ENCODE measurements around the gene XRCC1. TPM values are rescaled to one million over a fixed set of nuclear protein-coding genes. Genes with fewer than 3 reads are reported as not detected.

XRCC1 gene
- polyA plus RNA-seq, 3 donors, result 13.1 to 23.0 (median 19.3) TPM

DNA sequence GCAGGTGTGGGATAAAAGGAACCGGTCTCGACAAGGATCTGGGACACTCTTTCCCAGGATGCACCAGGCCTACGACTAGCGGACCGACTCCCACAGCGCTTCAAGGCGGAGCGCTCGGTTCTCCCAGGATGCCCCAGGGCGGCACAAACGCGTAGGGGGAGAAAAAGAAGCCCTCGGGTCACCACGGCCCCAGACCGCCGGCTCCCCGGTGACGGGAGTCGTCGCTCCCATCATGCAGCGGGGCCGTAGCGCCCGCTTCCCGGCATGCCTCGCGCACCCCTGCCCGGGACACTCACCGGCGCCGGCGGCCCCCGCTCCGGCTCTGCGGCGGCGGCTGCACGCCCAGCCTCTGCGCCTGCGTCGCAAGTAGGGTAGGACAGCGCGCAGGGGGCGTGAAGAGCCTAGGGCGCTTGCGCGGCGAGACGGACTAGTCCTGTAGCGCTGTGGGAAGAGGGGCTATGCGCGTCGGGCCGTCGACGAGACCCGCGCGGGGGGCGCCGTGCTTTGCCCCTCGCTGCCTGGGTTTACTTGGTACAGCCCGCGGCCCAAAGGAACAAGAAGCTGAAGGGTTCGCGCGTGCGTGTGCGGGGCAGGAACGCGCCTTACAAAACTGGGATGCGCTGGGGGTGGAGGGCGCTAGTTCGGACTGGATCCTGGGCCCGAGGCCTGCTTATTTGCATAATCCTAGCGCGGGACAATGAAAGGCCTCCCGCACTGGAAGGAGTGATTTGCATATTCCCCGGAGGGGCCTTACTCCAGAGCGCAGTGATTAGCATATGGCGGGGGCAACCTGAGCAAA is 44.1 kb upstream of the XRCC1 start, which contains the start of gene ZNF428:
ZNF428 (minus strand) TSS at position 368 of the 799 bp plus-strand sequence. CDS start 5,325 bp downstream, outside the sequence.
- Histone ChIP-seq H3K9me3 (replicated peaks in 1 of 2; ENCODE audit: control insufficient read depth in 1 of 2, insufficient read depth in 1 of 2, low read length in 2 of 2) (no peaks in the 10 kb centered on the region), H3K27ac (ENCODE audit: low read depth in 1 of 2, low read length in 2 of 2) (peak within 1 kb of the TSS; percentile 78 to 89), H3K9ac (ENCODE audit: insufficient read depth, low read length, poor library complexity, severe bottlenecking) (peak within 1 kb of the TSS; percentile 82), H3K79me2 (ENCODE audit: insufficient read depth, low read length) (peaks cover 9% of the 10 kb centered on the region), H4K20me1 (ENCODE audit: insufficient read depth, low read length) (peaks cover 5% of the 10 kb centered on the region), H3K4me3 (replicated peaks in 1 of 3; ENCODE audit: low read depth in 2 of 3, low read length in 3 of 3) (peak within 1 kb of the TSS; percentile 66 to 84 (median 68)), H3K36me3 (replicated peaks in 1 of 2; ENCODE audit: control insufficient read depth in 1 of 2, insufficient read depth in 2 of 2, low read length in 2 of 2) (no peaks in the 10 kb centered on the region), H2AFZ (ENCODE audit: insufficient read depth, low read depth, low read length, poor library complexity, severe bottlenecking) (peak within 1 kb of the TSS; percentile 96), H3K27me3 (ENCODE audit: control insufficient read depth in 2 of 2, insufficient read depth in 2 of 2, low read length in 2 of 2) (no peaks in the 10 kb centered on the region), H3K4me2 (replicated peaks; ENCODE audit: extremely low read depth, low read length, poor library complexity, severe bottlenecking) (peak within 1 kb of the TSS; percentile 88), H3K4me1 (ENCODE audit: control insufficient read depth in 1 of 2, insufficient read depth in 2 of 2, low read length in 2 of 2) (peaks cover 16 to 17% of the 10 kb centered on the region in 2 donors)
- 0% methylated on average over 81 of the region's 81 CpGs for WGBS (ENCODE audit: insufficient coverage)
- Mint-ChIP-seq H3K9me3 (peaks cover 0 to 2% (median 0%) of the 10 kb centered on the region in 7 donors), H3K27ac (peak within 1 kb of the TSS; percentile 87 to 96 (median 93)), H3K4me1 (peaks cover 15% of the 10 kb centered on the region), H3K4me3 (peak within 1 kb of the TSS; percentile 92 to 96), H3K27me3 (ENCODE audit: low read depth in 3 of 3) (peaks cover 0 to 8% (median 3%) of the 10 kb centered on the region in 3 donors), H3K36me3 (no peaks in the 10 kb centered on the region)
- TF ChIP-seq, protein P1, sequence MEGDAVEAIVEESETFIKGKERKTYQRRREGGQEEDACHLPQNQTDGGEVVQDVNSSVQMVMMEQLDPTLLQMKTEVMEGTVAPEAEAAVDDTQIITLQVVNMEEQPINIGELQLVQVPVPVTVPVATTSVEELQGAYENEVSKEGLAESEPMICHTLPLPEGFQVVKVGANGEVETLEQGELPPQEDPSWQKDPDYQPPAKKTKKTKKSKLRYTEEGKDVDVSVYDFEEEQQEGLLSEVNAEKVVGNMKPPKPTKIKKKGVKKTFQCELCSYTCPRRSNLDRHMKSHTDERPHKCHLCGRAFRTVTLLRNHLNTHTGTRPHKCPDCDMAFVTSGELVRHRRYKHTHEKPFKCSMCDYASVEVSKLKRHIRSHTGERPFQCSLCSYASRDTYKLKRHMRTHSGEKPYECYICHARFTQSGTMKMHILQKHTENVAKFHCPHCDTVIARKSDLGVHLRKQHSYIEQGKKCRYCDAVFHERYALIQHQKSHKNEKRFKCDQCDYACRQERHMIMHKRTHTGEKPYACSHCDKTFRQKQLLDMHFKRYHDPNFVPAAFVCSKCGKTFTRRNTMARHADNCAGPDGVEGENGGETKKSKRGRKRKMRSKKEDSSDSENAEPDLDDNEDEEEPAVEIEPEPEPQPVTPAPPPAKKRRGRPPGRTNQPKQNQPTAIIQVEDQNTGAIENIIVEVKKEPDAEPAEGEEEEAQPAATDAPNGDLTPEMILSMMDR (IDR thresholded peaks at IDR 0.05), result no peak
- intact Hi-C loops (cut with micrococcal nuclease), result loop anchor here in 1 of 2 donors (2.0 kb wide), 1 partner anchor 23 kb away; the partner anchor contains the start of genes IRGQ and ZNF576
- peak; percentile 67 to 84 (median 82) for DNase-seq

DNA sequence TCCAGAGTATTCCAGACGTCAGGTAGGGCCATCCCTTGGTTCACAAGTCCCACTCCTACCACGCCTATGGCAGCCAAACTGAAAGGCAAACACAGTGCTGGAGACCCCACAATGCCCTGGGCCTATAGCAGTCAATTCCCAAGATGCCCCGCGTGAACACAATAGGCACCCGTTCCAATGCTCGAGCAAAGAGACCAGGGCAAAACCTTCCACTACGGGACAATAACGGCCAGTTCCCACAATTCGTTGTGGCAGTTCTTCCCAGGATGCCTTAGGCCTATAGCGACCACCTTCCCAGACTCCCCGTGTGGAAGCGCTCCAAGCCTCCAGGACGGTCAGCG is 43.6 kb upstream of the XRCC1 start:
- Histone ChIP-seq H3K79me2 (ENCODE audit: insufficient read depth, low read length) (peaks cover 9% of the 10 kb centered on the region), H3K4me1 (ENCODE audit: control insufficient read depth in 1 of 2, insufficient read depth in 2 of 2, low read length in 2 of 2) (peaks cover 16 to 17% of the 10 kb centered on the region in 2 donors), H3K27me3 (ENCODE audit: control insufficient read depth in 2 of 2, insufficient read depth in 2 of 2, low read length in 2 of 2) (no peaks in the 10 kb centered on the region), H3K4me3 (replicated peaks in 1 of 3; ENCODE audit: low read depth in 2 of 3, low read length in 3 of 3) (peak overlapping the region; percentile 66 to 84 (median 68)), H3K9me3 (replicated peaks in 1 of 2; ENCODE audit: control insufficient read depth in 1 of 2, insufficient read depth in 1 of 2, low read length in 2 of 2) (no peaks in the 10 kb centered on the region), H3K9ac (ENCODE audit: insufficient read depth, low read length, poor library complexity, severe bottlenecking) (peak overlapping the region; percentile 82), H3K4me2 (replicated peaks; ENCODE audit: extremely low read depth, low read length, poor library complexity, severe bottlenecking) (peak overlapping the region; percentile 88), H3K27ac (ENCODE audit: low read depth in 1 of 2, low read length in 2 of 2) (peak overlapping the region; percentile 78 to 89), H2AFZ (ENCODE audit: insufficient read depth, low read depth, low read length, poor library complexity, severe bottlenecking) (peak overlapping the region; percentile 96), H4K20me1 (ENCODE audit: insufficient read depth, low read length) (peaks cover 5% of the 10 kb centered on the region), H3K36me3 (replicated peaks in 1 of 2; ENCODE audit: control insufficient read depth in 1 of 2, insufficient read depth in 2 of 2, low read length in 2 of 2) (no peaks in the 10 kb centered on the region)
- Mint-ChIP-seq H3K27ac (peak overlapping the region; percentile 87 to 96 (median 93)), H3K36me3 (peaks cover 5% of the 10 kb centered on the region in 2 donors), H3K4me3 (peak overlapping the region; percentile 92 to 96), H3K9me3 (peaks cover 0 to 1% (median 0%) of the 10 kb centered on the region in 7 donors), H3K27me3 (ENCODE audit: low read depth in 3 of 3) (peaks cover 0 to 7% (median 3%) of the 10 kb centered on the region in 3 donors), H3K4me1 (peaks cover 14% of the 10 kb centered on the region)
- peak in 1 of 3 donors; percentile 16 for DNase-seq
- WGBS (ENCODE audit: insufficient coverage), result 1% methylated on average over 11 of the region's 14 CpGs
- intact Hi-C loops (cut with micrococcal nuclease), result loop anchor here in 1 of 2 donors (2.0 kb wide), 1 partner anchor 22 kb away; the partner anchor contains the start of genes IRGQ and ZNF576
- TF ChIP-seq, protein P1 (IDR thresholded peaks at IDR 0.05), result no peak

All from CD14-positive monocyte (primary cell).